K562 (cell line): ENCODE data around the gene SLCO2A1. TPM values are rescaled to one million over a fixed set of nuclear protein-coding genes. Genes with fewer than 3 reads are reported as not detected.

ENCODE experiments used
- ATAC-seq: fragments of 200-7000 bp; cut with Tn5 transposase; 3 replicates; pipeline ENCODE4 v1.9.1; 2020; ENCODE audit warnings: moderate library complexity
- BruUV-seq: library from RNA; stranded (reverse); fragments of 400-500 nt; replicated peaks from 2 replicates; lab custom pipeline; 2021; lab: Mats Ljungman, UMichigan
- CTCF ChIA-PET: fragments of 300-600 bp; formaldehyde crosslinking; extraction: SDS; loops from one replicate; lab custom pipeline; 2021; ENCODE audit warnings: low intra/inter-chr PET ratio; lab: Yijun Ruan, JAX
- POLR2A ChIA-PET: fragments of 300-600, 350-650 bp; sonication (Branson Sonifier 250); formaldehyde crosslinking; extraction: SDS; loops from one replicate; lab custom pipeline; 2021; ENCODE audit warnings: antibody characterized with exemption, inconsistent platforms; lab: Yijun Ruan, JAX
- DNase-seq, 4 experiments: peaks; one replicate each; pipeline versions ENCODE4 v3.0.0 to v3.0.0-alpha.2; 2011 to 2018; ENCODE audit warnings: low spot score in 3 of 4, mixed read lengths in 3 of 4; ENCODE audit errors: extremely low read depth in 1 of 4
- FAIRE-seq: peaks from 2 replicates; lab custom pipeline; 2011; peaks lifted over from hg19 to GRCh38; lab: Jason Lieb, UNC
- H2AFZ ChIP-seq: 2 replicates; pipeline ENCODE4 v1.6.0; 2011; ENCODE audit warnings: low read depth, low read length, control low read depth, inconsistent platforms
- H3K27ac ChIP-seq: fragments of 200-600 bp; 3 replicates; pipeline ENCODE4 v1.8.0; 2011; ENCODE audit warnings: low read depth, mild to moderate bottlenecking, control low read depth, inconsistent platforms, low read length, moderate library complexity, mixed read lengths; ENCODE audit errors: extremely low read depth
- H3K27me3 ChIP-seq, 2 experiments: fragments of 300-600 bp in 1 of 2; 2 replicates in 1 of 2; 3 replicates in 1 of 2; pipeline versions ENCODE4 v1.6.0 to v1.8.0; 2011; ENCODE audit warnings: inconsistent platforms in 2 of 2, low read length in 2 of 2, mild to moderate bottlenecking in 1 of 2, mixed read lengths in 1 of 2, moderate library complexity in 1 of 2; ENCODE audit not compliant: control insufficient read depth in 2 of 2, insufficient read depth in 2 of 2
- H3K36me3 ChIP-seq: fragments of 300-600 bp; 3 replicates; pipeline ENCODE4 v1.8.0; 2011; ENCODE audit warnings: mild to moderate bottlenecking, low read length, inconsistent platforms; ENCODE audit not compliant: control insufficient read depth, insufficient read depth
- H3K4me1 ChIP-seq, 2 experiments: fragments of 200-600 bp in 1 of 2; replicated peaks in 1 of 2; 2 replicates in 1 of 2; 3 replicates in 1 of 2; pipeline versions ENCODE4 v1.5.1 to v1.8.0; 2011; ENCODE audit warnings: inconsistent platforms in 2 of 2, low read length in 2 of 2, mild to moderate bottlenecking in 1 of 2, mixed read lengths in 1 of 2, moderate library complexity in 1 of 2; ENCODE audit not compliant: control insufficient read depth in 2 of 2, insufficient read depth in 2 of 2
- H3K4me2 ChIP-seq: 2 replicates; pipeline ENCODE4 v1.6.1; 2011; ENCODE audit warnings: low read length, control low read depth, inconsistent platforms, mixed read lengths; ENCODE audit not compliant: insufficient read depth
- H3K4me3 ChIP-seq: fragments of 200-600 bp; sonication (generic), shearing (Covaris generic); 2 replicates; pipeline ENCODE4 v1.5.1; 2016; ENCODE audit warnings: control low read depth, inconsistent platforms
- H3K79me2 ChIP-seq: fragments of 200-600 bp; 3 replicates; pipeline ENCODE4 v1.8.0; 2011; ENCODE audit warnings: low read length, inconsistent platforms; ENCODE audit not compliant: control insufficient read depth, insufficient read depth
- H3K9ac ChIP-seq, 2 experiments: 2 replicates each; pipeline versions ENCODE4 v1.6.0 to v1.6.1; 2011; ENCODE audit warnings: low read depth in 2 of 2, low read length in 2 of 2, control low read depth in 1 of 2, inconsistent platforms in 1 of 2, mild to moderate bottlenecking in 1 of 2, mixed read lengths in 1 of 2; ENCODE audit not compliant: insufficient read depth in 1 of 2
- H3K9me1 ChIP-seq: one replicate; pipeline ENCODE4 v1.6.0; 2011; ENCODE audit warnings: inconsistent platforms, mild to moderate bottlenecking, low read length, moderate library complexity; ENCODE audit not compliant: control insufficient read depth, insufficient read depth
- H3K9me3 ChIP-seq: replicated peaks from 2 replicates; pipeline ENCODE4 v1.5.1; 2011; ENCODE audit warnings: low read depth, low read length, inconsistent platforms; ENCODE audit not compliant: control insufficient read depth, insufficient read depth
- H4K20me1 ChIP-seq: replicated peaks from 2 replicates; pipeline ENCODE4 v1.6.1; 2011; ENCODE audit warnings: low read length, inconsistent platforms, mixed read lengths; ENCODE audit not compliant: control insufficient read depth, insufficient read depth
- ARID3B ChIP-seq: fragments of 250-450 bp; sonication (Bioruptor Pico); IDR thresholded peaks from 2 replicates; pipeline ENCODE4 v1.4.0; 2020; ENCODE audit warnings: borderline replicate concordance
- CBFA2T2 ChIP-seq: fragments of 450-650 bp; conservative IDR thresholded peaks from 2 replicates; pipeline ENCODE4 v1.6.1; 2017; ENCODE audit warnings: mild to moderate bottlenecking
- CBX2 ChIP-seq: fragments of 200-600 bp; sonication (generic); IDR thresholded peaks from one replicate; pipeline ENCODE4 v1.6.1; 2012; ENCODE audit warnings: mild to moderate bottlenecking, low read length, inconsistent platforms; ENCODE audit not compliant: insufficient read depth, poor library complexity, severe bottlenecking
- E2F4 ChIP-seq: sonication (generic); formaldehyde crosslinking; IDR thresholded peaks from 2 replicates; pipeline ENCODE4 v1.8.0; 2022; ENCODE audit warnings: mild to moderate bottlenecking, low read depth, missing genetic modification reagents
- SLC30A9 ChIP-seq: fragments of 250-450 bp; sonication (Bioruptor Pico); IDR thresholded peaks from 2 replicates; pipeline ENCODE4 v1.8.0; 2022; ENCODE audit warnings: mild to moderate bottlenecking, moderate library complexity
- SMARCB1 ChIP-seq: IDR thresholded peaks from 2 replicates; pipeline ENCODE4 v1.6.1; 2011; ENCODE audit warnings: improper control_type of control experiment, low read depth; ENCODE audit not compliant: insufficient read length
- ZBTB2 ChIP-seq: fragments of 450-650 bp; IDR thresholded peaks from 2 replicates; pipeline ENCODE4 v1.6.1; 2016; ENCODE audit warnings: antibody characterized with exemption
- ZKSCAN3 ChIP-seq: fragments of 250-450 bp; sonication (Bioruptor Pico); IDR thresholded peaks from 2 replicates; pipeline ENCODE4 v1.4.0; 2020
- ZNF197 ChIP-seq: fragments of 200-800 bp; sonication (Bioruptor generic); IDR thresholded peaks from 2 replicates; pipeline ENCODE4 v1.6.1; 2016; ENCODE audit warnings: low read depth, missing genetic modification characterization, missing compliant biosample characterization
- WGBS: fragments of 100-300 bp; shearing (Covaris generic); methylation state at CpG from one replicate; pipeline ENCODE4 v1.1.6; 2016; ENCODE audit warnings: low coverage, mixed read lengths; ENCODE audit not compliant: insufficient coverage; ENCODE audit errors: missing lambda C conversion rate; 5-methylcytosine and 5-hydroxymethylcytosine counted together
- in situ Hi-C: fragments of 300-500 bp; cut with MboI; formaldehyde crosslinking; loops from 4 replicates; pipeline ENCODE4 v1.15.0; 2018; ENCODE audit warnings: inconsistent platforms, mixed read lengths
- intact Hi-C: fragments of 100-400 bp; cut with micrococcal nuclease; formaldehyde crosslinking; loops from 2 replicates; pipeline ENCODE4 v1.14.2; 2022
- polyA plus RNA-seq, 8 experiments: library from polyadenylated mRNA; depleted of rRNA in 4 of 8; stranded (reverse) in 5 of 8; unstranded in 3 of 8; fragments of >200 nt; fragmentation: Nextera tagmentation in 2 of 8; fragmentation: Illumina TruSeq in 1 of 8; extraction: Ambion mirVana in 2 of 8; extraction: Trizol in 1 of 8; gene quantifications; 2 replicates each; pipeline versions ENCODE4 v1.2.1 to v1.2.3, GENCODE V29; 2011 to 2014; ENCODE audit warnings: inconsistent platforms in 1 of 8, missing spikeins in 1 of 8
- total RNA-seq, 7 experiments: library from RNA; depleted of rRNA in 6 of 7; stranded (reverse); fragments of >200 nt in 6 of 7; fragmentation: Illumina TruSeq in 2 of 7; extraction: Trizol in 2 of 7; gene quantifications; 2 replicates each; pipeline versions ENCODE4 v1.2.1 to v1.2.3, GENCODE V29; 2011 to 2021; ENCODE audit warnings: low replicate concordance in 1 of 7
- TF ChIP-seq, protein P1 (sequence below): fragments of 450-650 bp; IDR thresholded peaks from 2 replicates; pipeline ENCODE4 v1.7.1; 2018; ENCODE audit warnings: mild to moderate bottlenecking, low read depth; ENCODE audit not compliant: partially characterized antibody
- TF ChIP-seq, protein P2 (sequence below): fragments of 250-450 bp; sonication (Bioruptor Pico); IDR thresholded peaks from 2 replicates; pipeline ENCODE4 v1.5.0; 2021
- TF ChIP-seq, protein P3 (sequence below): sonication (generic); formaldehyde crosslinking; IDR thresholded peaks from 2 replicates; pipeline ENCODE4 v1.8.0; 2023; ENCODE audit warnings: mild to moderate bottlenecking, missing genetic modification reagents

SLCO2A1 gene
- total and polyA plus RNA-seq, 9 of the 15 experiments (the other 6 are each of a cell fraction or from before 2014, with no cell fraction given) = 0.16 to 1.0 TPM; not detected in 7

DNA sequence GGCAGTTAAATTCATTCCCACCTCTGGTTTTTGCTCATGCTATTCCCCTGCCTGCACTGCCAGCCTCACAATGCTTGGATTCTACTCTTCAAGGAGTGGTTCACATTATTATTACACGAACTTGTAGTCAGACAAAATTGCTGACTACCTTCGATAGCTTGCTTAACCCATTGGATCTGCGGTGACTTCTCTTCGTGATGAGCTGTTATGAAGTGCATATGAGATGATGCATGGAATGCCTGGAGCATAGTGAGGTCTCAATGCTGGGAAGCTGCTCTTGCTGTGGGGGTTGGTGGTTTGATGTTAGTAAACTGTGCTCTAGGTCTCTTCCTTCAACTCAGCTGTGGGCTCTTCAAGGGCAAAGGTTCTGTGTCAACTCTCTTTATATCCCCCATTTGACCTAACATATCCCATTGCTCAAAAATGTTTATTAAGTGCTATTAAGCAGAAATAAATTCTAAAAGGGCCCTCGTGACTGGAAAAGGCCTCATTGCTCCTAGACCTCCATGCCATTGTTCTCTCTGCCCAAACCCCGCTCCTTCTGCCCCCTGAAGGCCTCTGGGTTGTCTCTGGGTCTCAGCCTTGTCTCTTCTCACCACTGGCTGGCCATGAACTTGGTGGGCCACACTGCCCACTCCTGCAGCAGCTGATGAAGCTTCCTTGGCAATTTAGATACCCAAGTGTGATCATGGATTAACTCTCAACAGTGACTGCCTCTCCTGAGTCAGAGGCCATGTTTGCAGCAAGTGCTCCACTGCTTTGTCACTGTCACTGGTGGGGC lies 4.5 kb upstream of the SLCO2A1 start:
- peaks cover 0 to 5% of the 10 kb centered on the region in 2 experiments; a peak in 1 of 5 replicates for H3K4me1 ChIP-seq
- no peak for DNase-seq
- TF ChIP-seq ZBTB2 = no peak
- TF ChIP-seq CBX2 = no peak
- TF ChIP-seq E2F4 (CRISPR knock-in tag) = no peak
- TF ChIP-seq, protein P1, sequence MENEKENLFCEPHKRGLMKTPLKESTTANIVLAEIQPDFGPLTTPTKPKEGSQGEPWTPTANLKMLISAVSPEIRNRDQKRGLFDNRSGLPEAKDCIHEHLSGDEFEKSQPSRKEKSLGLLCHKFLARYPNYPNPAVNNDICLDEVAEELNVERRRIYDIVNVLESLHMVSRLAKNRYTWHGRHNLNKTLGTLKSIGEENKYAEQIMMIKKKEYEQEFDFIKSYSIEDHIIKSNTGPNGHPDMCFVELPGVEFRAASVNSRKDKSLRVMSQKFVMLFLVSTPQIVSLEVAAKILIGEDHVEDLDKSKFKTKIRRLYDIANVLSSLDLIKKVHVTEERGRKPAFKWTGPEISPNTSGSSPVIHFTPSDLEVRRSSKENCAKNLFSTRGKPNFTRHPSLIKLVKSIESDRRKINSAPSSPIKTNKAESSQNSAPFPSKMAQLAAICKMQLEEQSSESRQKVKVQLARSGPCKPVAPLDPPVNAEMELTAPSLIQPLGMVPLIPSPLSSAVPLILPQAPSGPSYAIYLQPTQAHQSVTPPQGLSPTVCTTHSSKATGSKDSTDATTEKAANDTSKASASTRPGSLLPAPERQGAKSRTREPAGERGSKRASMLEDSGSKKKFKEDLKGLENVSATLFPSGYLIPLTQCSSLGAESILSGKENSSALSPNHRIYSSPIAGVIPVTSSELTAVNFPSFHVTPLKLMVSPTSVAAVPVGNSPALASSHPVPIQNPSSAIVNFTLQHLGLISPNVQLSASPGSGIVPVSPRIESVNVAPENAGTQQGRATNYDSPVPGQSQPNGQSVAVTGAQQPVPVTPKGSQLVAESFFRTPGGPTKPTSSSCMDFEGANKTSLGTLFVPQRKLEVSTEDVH = no peak
- no peak for TF ChIP-seq SMARCB1
- TF ChIP-seq, protein P2, sequence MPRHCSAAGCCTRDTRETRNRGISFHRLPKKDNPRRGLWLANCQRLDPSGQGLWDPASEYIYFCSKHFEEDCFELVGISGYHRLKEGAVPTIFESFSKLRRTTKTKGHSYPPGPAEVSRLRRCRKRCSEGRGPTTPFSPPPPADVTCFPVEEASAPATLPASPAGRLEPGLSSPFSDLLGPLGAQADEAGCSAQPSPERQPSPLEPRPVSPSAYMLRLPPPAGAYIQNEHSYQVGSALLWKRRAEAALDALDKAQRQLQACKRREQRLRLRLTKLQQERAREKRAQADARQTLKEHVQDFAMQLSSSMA = no peak
- TF ChIP-seq ZNF197 = no peak
- no peak for TF ChIP-seq ZKSCAN3 (CRISPR knock-in tag)
- TF ChIP-seq SLC30A9 (CRISPR knock-in tag) = no peak
- TF ChIP-seq, protein P3, sequence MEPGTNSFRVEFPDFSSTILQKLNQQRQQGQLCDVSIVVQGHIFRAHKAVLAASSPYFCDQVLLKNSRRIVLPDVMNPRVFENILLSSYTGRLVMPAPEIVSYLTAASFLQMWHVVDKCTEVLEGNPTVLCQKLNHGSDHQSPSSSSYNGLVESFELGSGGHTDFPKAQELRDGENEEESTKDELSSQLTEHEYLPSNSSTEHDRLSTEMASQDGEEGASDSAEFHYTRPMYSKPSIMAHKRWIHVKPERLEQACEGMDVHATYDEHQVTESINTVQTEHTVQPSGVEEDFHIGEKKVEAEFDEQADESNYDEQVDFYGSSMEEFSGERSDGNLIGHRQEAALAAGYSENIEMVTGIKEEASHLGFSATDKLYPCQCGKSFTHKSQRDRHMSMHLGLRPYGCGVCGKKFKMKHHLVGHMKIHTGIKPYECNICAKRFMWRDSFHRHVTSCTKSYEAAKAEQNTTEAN = no peak
- TF ChIP-seq CBFA2T2 = no peak
- no peak for TF ChIP-seq ARID3B

More for the DNA sequence above, 4.5 kb upstream of the SLCO2A1 start:
- FAIRE-seq (no peak), ATAC-seq (no peak)
- H3K27ac ChIP-seq = no peak overlapping the region
- H4K20me1 ChIP-seq = no peaks in the 10 kb centered on the region; the same call in 1 of the 2 replicates
- BruUV-seq = no TSS peak
- CTCF ChIA-PET = no interaction called here
- no peaks in the 10 kb centered on the region for H3K9me1 ChIP-seq
- no peaks in the 10 kb centered on the region for H3K79me2 ChIP-seq
- 0% methylated on average over 6 of the region's 6 CpGs for WGBS
- H3K9ac ChIP-seq = no peak overlapping the region
- H3K27me3 ChIP-seq = peaks cover 0 to 22% of the 10 kb centered on the region in 2 experiments; a peak in 2 of 5 replicates
- H2AFZ ChIP-seq = no peak overlapping the region
- intact Hi-C loops = no loop called here
- in situ Hi-C loops = no loop called here
- no peak overlapping the region for H3K4me3 ChIP-seq
- POLR2A ChIA-PET = no interaction called here
- no peaks in the 10 kb centered on the region for H3K9me3 ChIP-seq
- H3K4me2 ChIP-seq = no peak overlapping the region
- H3K36me3 ChIP-seq = no peaks in the 10 kb centered on the region
